Choroid plexus epithelial cell (primary cell): Measurements from ENCODE around the gene RBM18.

Experiments
- DNase-seq: peaks from one replicate; pipeline ENCODE4 v3.0.0-alpha.2; 2010; ENCODE audit warnings: low read depth
- H3K4me3 ChIP-seq: 2 replicates; pipeline ENCODE4 v1.5.1; 2011; ENCODE audit warnings: low read depth, mild to moderate bottlenecking, control low read depth, low read length, moderate library complexity
- CTCF ChIP-seq: conservative IDR thresholded peaks from 2 replicates; pipeline ENCODE4 v1.5.1; 2011; ENCODE audit warnings: low read depth, mild to moderate bottlenecking, control low read depth, inconsistent platforms, low read length, moderate library complexity

Gene RBM18

GRCh38 chr9:122218071-122218934 lies 46.3 kb downstream of the RBM18 start:
- no peak overlapping the region for H3K4me3 ChIP-seq
- no peak for DNase-seq
- TF ChIP-seq CTCF: no peak

GRCh38 chr9:122217640-122218039 lies 47.0 kb downstream of the RBM18 start:
- H3K4me3 ChIP-seq: no peak overlapping the region
- DNase-seq: no peak
- TF ChIP-seq CTCF: no peak

GRCh38 chr9:122216798-122217418 lies 47.7 kb downstream of the RBM18 start:
- no peak for DNase-seq
- TF ChIP-seq CTCF: no peak

GRCh38 chr9:122216138-122216797 lies 48.4 kb downstream of the RBM18 start:
- TF ChIP-seq CTCF: no peak
- no peak for DNase-seq
- H3K4me3 ChIP-seq: no peak overlapping the region

More at GRCh38 chr9:122216798-122217418, 47.7 kb downstream of the RBM18 start:
- no peak overlapping the region for H3K4me3 ChIP-seq

GRCh38 chr9:122215663-122216062 lies 49.0 kb downstream of the RBM18 start:
- TF ChIP-seq CTCF: no peak
- H3K4me3 ChIP-seq: no peak overlapping the region
- DNase-seq: no peak

- no peak overlapping the region for H3K4me3 ChIP-seq
- no peak for DNase-seq
- TF ChIP-seq CTCF: no peak
Observed at GRCh38 chr9:122214507-122214906, 50.1 kb downstream of the RBM18 start.
